Heart right ventricle (tissue), 16 donors: ENCODE results near the gene TMEM253. TPM values are rescaled to one million over a fixed set of nuclear protein-coding genes. Genes with fewer than 3 reads are reported as not detected.
A peak's percentile ranks its signal among the peaks of the same experiment; 100 is the strongest.

Experiments
- ATAC-seq, 8 donors: fragments of 200-7000 bp; cut with Tn5 transposase; one replicate each; pipeline ENCODE4 v1.9.1; 2020; ENCODE audit warnings: mild to moderate bottlenecking in 8 of 8, moderate library complexity in 8 of 8, moderate number of reproducible peaks in 1 of 8
- DNase-seq, 2 donors: peaks; one replicate each; pipeline ENCODE4 v3.0.0-alpha.2; 2020
- H3K27ac ChIP-seq, 10 donors: fragments of 200-600 bp; sonication (generic) in 2 of 10; one replicate each; pipeline versions ENCODE4 v1.5.0 to v1.8.0; 2020 to 2022; ENCODE audit warnings: mild to moderate bottlenecking in 3 of 10
- H3K27me3 ChIP-seq, 7 donors: fragments of 200-600 bp; one replicate each; pipeline ENCODE4 v1.8.0; 2021 to 2022; ENCODE audit warnings: mild to moderate bottlenecking in 2 of 7
- H3K36me3 ChIP-seq, 9 donors: fragments of 200-600 bp; sonication (generic) in 1 of 9; one replicate each; pipeline versions ENCODE4 v1.5.0 to v1.8.0; 2020 to 2022; ENCODE audit warnings: mild to moderate bottlenecking in 2 of 9
- H3K4me1 ChIP-seq, 9 donors: fragments of 200-600 bp; sonication (generic) in 1 of 9; one replicate each; pipeline versions ENCODE4 v1.5.0 to v1.8.0; 2020 to 2022; ENCODE audit warnings: mild to moderate bottlenecking in 4 of 9
- H3K4me3 ChIP-seq, 10 donors: fragments of 200-600 bp; sonication (generic) in 2 of 10; one replicate each; pipeline versions ENCODE4 v1.5.0 to v1.8.0; 2020 to 2022; ENCODE audit warnings: mild to moderate bottlenecking in 7 of 10, moderate library complexity in 2 of 10
- H3K9me3 ChIP-seq, 11 donors: fragments of 200-600 bp in 10 of 11; sonication (generic) in 2 of 11; one replicate each; pipeline versions ENCODE4 v1.5.0 to v1.8.0; 2013 to 2022; ENCODE audit warnings: mild to moderate bottlenecking in 2 of 11, control low read depth in 1 of 11, moderate library complexity in 1 of 11
- WGBS, 2 donors: extraction: QIAGEN DNeasy Blood & Tissue Kit; methylation state at CpG; one replicate each; pipeline ENCODE4 v1.1.7; 2013; ENCODE audit warnings: inconsistent platforms in 1 of 2; 5-methylcytosine and 5-hydroxymethylcytosine counted together
- intact Hi-C, 10 donors: fragments of 100-400 bp; cut with DNase I; formaldehyde crosslinking; loops; one replicate each; pipeline versions ENCODE4 v1.11.1 to v1.14.2; 2022
- polyA plus RNA-seq, 2 donors: library from polyadenylated mRNA; stranded (reverse); fragments of 200-250 nt; gene quantifications; one replicate each; pipeline ENCODE4 v1.2.3, GENCODE V29; 2013
- total RNA-seq, 10 donors: library from RNA; stranded (reverse); fragmentation: NEBNext Ultra II Directional in 3 of 10; extraction: Animal tissue kit (Norgen Biotek cat#: 25700) in 3 of 10; gene quantifications; one replicate each; pipeline versions ENCODE4 v1.2.1 to v1.2.4, GENCODE V29; 2021 to 2023
- TF ChIP-seq, protein P1 (sequence below), 9 donors: fragments of 200-600 bp; sonication (generic) in 2 of 9; IDR thresholded peaks; one replicate each; pipeline versions ENCODE4 v1.5.0 to v1.8.0; 2021 to 2022; ENCODE audit warnings: antibody characterized with exemption in 9 of 9, mild to moderate bottlenecking in 5 of 9, moderate library complexity in 1 of 9
- donor health status: Arrhythmogenic right ventricular cardiomyopathy.
- donor health status: ischemic (EF 13 %, LVEDD 7.1; RV severe dilation, severe dysfunction).
- donor health status: healthy with polysubstance abuse.
- donor health status: DM: no; HTN: yes; CAD: no.
- donor health status: DM: no; HTN: no; CAD: no.
- donor health status: ischemic (EF 25% LVEDD 6.9; RV normal size, moderate dysfunction).
- donor health status: ischemic (EF 25% LVEDD 5.7; RV mildly dilated, moderate dysfunction).
- donor health status: healthy.
- donor health status: DM: yes; HTN: yes; CAD: no.
- donor health status: Ischemic cardiomyopathy.
- donor health status: ischemic (EF 35%, LVEDD 5.7; RV mildly dilated, moderate dysfunction).
- donor health status: nonischemic (EF 11% LVEDD 7.7; RV severe dilation, severe dysfunction).
- donor health status: DM: yes; HTN: yes; CAD: no.
- donor health status: PGD.
- donor health status: ischemic (EF 29% LVEDD 5.4; RV normal size, mild dysfunction).
- donor health status: nonischemic (EF 23%, LVEDD 6.1; RV moderate dilation, normal function).

TMEM253 gene
- total and polyA plus RNA-seq, 12 donors: 0.16 to 1.1 (median 0.30) TPM; not detected in 1

DNA sequence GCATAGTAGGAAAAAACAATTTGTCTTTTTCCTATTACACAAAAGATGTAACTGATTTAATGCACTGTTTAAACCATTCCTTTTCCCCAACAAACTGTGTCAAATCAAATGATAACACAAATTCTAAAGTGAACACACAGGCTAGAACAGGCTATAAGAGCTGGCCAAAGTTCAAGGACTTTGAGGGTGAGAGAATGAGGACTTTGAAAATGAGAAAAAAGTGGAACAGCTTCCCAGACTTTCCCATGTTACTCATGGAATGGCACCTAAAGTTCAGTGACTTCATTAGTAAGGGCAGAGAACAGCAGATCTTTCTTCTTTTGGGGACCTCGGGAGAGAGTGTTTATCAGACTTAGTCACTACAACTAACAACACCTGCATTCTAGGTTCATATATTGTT is 22.6 kb downstream of the TMEM253 start:
- Histone ChIP-seq H3K4me1 (no peaks in the 10 kb centered on the region), H3K36me3 (no peaks in the 10 kb centered on the region), H3K4me3 (no peak overlapping the region), H3K27me3 (peaks cover 0 to 24% (median 6%) of the 10 kb centered on the region in 7 donors), H3K9me3 (peaks cover 0 to 6% (median 0%) of the 10 kb centered on the region in 11 donors), H3K27ac (no peak overlapping the region)
- WGBS, 2 donors: 75 to 85% methylated on average over 1 of the region's 1 CpG
- ATAC-seq (no peak), DNase-seq (no peak)
- intact Hi-C loops: no loop called here
- TF ChIP-seq, protein P1, sequence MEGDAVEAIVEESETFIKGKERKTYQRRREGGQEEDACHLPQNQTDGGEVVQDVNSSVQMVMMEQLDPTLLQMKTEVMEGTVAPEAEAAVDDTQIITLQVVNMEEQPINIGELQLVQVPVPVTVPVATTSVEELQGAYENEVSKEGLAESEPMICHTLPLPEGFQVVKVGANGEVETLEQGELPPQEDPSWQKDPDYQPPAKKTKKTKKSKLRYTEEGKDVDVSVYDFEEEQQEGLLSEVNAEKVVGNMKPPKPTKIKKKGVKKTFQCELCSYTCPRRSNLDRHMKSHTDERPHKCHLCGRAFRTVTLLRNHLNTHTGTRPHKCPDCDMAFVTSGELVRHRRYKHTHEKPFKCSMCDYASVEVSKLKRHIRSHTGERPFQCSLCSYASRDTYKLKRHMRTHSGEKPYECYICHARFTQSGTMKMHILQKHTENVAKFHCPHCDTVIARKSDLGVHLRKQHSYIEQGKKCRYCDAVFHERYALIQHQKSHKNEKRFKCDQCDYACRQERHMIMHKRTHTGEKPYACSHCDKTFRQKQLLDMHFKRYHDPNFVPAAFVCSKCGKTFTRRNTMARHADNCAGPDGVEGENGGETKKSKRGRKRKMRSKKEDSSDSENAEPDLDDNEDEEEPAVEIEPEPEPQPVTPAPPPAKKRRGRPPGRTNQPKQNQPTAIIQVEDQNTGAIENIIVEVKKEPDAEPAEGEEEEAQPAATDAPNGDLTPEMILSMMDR (IDR thresholded peaks at IDR 0.05): no peak

DNA sequence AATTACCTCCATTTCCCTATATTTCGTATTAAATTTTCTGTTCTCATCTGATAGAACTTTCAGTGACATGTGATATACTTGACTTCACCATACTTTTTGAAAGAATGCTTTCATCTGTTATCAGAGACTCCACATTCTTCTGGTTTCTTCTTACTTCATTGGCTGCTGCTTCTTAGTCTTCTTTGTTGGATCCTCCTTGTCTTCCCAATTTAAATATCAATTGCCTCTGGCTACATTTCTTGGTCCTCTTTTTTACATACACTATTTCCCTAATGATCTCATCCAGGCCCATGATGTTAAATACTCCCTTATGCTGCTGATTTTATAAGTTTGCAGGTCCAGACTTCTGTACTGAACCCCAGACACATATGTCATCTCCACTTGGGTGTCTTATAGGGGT is 33.0 kb downstream of the TMEM253 start:
- H3K4me1 ChIP-seq: no peaks in the 10 kb centered on the region
- ATAC-seq (no peak), DNase-seq (no peak)
- no peak overlapping the region for H3K4me3 ChIP-seq
- no peaks in the 10 kb centered on the region for H3K36me3 ChIP-seq
- TF ChIP-seq, protein P1 (IDR thresholded peaks at IDR 0.05): no peak
- intact Hi-C loops: no loop called here
- 44 to 45% methylated on average over 1 of the region's 1 CpG for WGBS, 2 donors
- H3K9me3 ChIP-seq: peaks cover 0 to 7% (median 0%) of the 10 kb centered on the region in 11 donors
- H3K27me3 ChIP-seq: no peaks in the 10 kb centered on the region
- no peak overlapping the region for H3K27ac ChIP-seq

DNA sequence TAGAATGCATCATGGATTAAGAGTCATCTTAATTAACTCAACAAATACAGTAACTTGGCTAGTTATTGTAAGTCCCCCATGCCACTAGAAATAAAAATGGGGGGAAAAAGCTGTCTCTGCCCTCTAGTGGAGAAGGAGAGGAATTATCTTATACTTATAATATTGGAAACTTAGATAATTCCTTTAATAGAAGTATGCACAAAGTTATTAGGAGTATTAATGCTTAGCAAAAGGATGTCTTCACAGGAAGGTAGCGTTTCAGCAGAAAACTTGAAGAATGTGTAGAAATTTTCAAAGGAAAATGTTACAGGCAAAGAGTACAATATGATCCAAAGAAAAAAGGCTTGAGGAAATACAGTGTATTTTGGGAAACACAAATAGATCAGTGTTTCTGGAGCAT is 35.2 kb downstream of the TMEM253 start:
- Histone ChIP-seq H3K9me3 (peaks cover 0 to 2% (median 0%) of the 10 kb centered on the region in 11 donors), H3K27me3 (peaks cover 0 to 3% (median 0%) of the 10 kb centered on the region in 7 donors), H3K27ac (no peak overlapping the region), H3K36me3 (no peaks in the 10 kb centered on the region), H3K4me3 (no peak overlapping the region), H3K4me1 (no peaks in the 10 kb centered on the region)
- ATAC-seq (no peak), DNase-seq (no peak)
- intact Hi-C loops: no loop called here
- TF ChIP-seq, protein P1 (IDR thresholded peaks at IDR 0.05): peak; percentile 16 to 70 (median 61)
- 10 to 12% methylated on average over 1 of the region's 1 CpG for WGBS, 2 donors

DNA sequence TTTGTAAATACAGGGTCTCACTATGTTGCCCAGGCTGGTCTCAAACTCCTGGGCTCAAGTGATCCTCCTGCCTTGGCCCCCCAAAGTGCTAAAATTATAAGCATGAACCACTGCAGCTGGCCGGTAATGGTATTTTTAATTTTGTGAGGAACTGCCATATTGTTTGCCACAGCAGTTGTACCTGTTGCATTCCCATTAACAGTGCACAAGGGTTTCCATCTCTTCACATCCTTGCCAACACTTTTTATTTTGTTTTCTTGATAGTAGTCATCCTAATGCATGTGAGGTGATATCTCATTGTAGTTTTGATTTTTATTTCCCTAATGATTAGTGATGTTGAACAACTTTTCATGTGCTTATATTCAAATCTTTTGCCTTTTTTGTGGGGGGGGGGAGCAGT is 41.5 kb downstream of the TMEM253 start:
- no peaks in the 10 kb centered on the region for H3K4me1 ChIP-seq
- DNase-seq: no peak
- no peak overlapping the region for H3K27ac ChIP-seq
- WGBS, 2 donors: 89 to 91% methylated on average over 1 of the region's 1 CpG
- ATAC-seq: no peak
- intact Hi-C loops: no loop called here
- peaks cover 0 to 29% (median 8%) of the 10 kb centered on the region in 11 donors for H3K9me3 ChIP-seq
- no peak overlapping the region for H3K4me3 ChIP-seq
- peaks cover 0 to 3% (median 0%) of the 10 kb centered on the region in 7 donors for H3K27me3 ChIP-seq
- no peaks in the 10 kb centered on the region for H3K36me3 ChIP-seq
- TF ChIP-seq, protein P1 (IDR thresholded peaks at IDR 0.05): no peak
